H1 (cell line): ENCODE results near the gene PDE4B. TPM values are rescaled to one million over a fixed set of nuclear protein-coding genes. Genes with fewer than 3 reads are reported as not detected.

Source experiments
- CTCF ChIA-PET: fragments of 300-600 bp; sonication (Branson Sonifier 250); formaldehyde crosslinking; loops from one replicate; lab custom pipeline; 2021; ENCODE audit not compliant: partially characterized antibody; lab: Charles Lee
- POLR2A ChIA-PET: fragments of 300-600 bp; sonication (Branson Sonifier 250); formaldehyde crosslinking; loops from one replicate; lab custom pipeline; 2021; ENCODE audit warnings: inconsistent platforms; ENCODE audit not compliant: partially characterized antibody; lab: Charles Lee
- DNase-seq, 2 experiments: peaks; one replicate each; pipeline versions ENCODE4 v3.0.0 to v3.0.0-alpha.2; 2010 to 2022; ENCODE audit warnings: low spot score in 2 of 2, low read depth in 1 of 2, mixed read lengths in 1 of 2
- FAIRE-seq: peaks from 2 replicates; lab custom pipeline; 2011; peaks lifted over from hg19 to GRCh38; lab: Jason Lieb, UNC
- H2AFZ ChIP-seq: 2 replicates; pipeline ENCODE4 v1.8.1; 2012; ENCODE audit warnings: low read length, inconsistent platforms
- H2AK5ac ChIP-seq: 2 replicates; pipeline ENCODE4 v1.6.1; 2013; ENCODE audit warnings: low read depth, low read length
- H2BK120ac ChIP-seq: replicated peaks from 2 replicates; pipeline ENCODE3; 2013; ENCODE audit warnings: low read depth, low read length, inconsistent platforms
- H2BK12ac ChIP-seq: 2 replicates; pipeline ENCODE4 v1.6.1; 2013; ENCODE audit warnings: low read depth, low read length
- H2BK15ac ChIP-seq: 2 replicates; pipeline ENCODE4 v1.6.1; 2013; ENCODE audit warnings: low read length
- H2BK20ac ChIP-seq: 2 replicates; pipeline ENCODE4 v1.6.1; 2013; ENCODE audit warnings: low read length
- H2BK5ac ChIP-seq: 2 replicates; pipeline ENCODE4 v1.6.1; 2013; ENCODE audit warnings: low read depth, low read length
- H3K14ac ChIP-seq: 2 replicates; pipeline ENCODE4 v1.6.1; 2013; ENCODE audit warnings: inconsistent platforms; ENCODE audit not compliant: insufficient read length
- H3K18ac ChIP-seq: 2 replicates; pipeline ENCODE4 v1.6.1; 2013; ENCODE audit warnings: low read length; ENCODE audit errors: extremely low read depth
- H3K23ac ChIP-seq: 2 replicates; pipeline ENCODE4 v1.6.1; 2013; ENCODE audit warnings: inconsistent platforms; ENCODE audit not compliant: insufficient read length
- H3K23me2 ChIP-seq: 2 replicates; pipeline ENCODE4 v1.6.1; 2013; ENCODE audit warnings: low read depth, low read length
- H3K27ac ChIP-seq: 2 replicates; pipeline ENCODE4 v1.6.1; 2011; ENCODE audit warnings: low read depth, low read length, inconsistent platforms
- H3K27me3 ChIP-seq, 4 experiments: replicated peaks in 1 of 4; 1 replicate in 1 of 4; 2 replicates in 3 of 4; pipeline versions ENCODE4 v1.6.1 to v1.8.1; 2011 to 2013; ENCODE audit warnings: low read length in 3 of 4, mild to moderate bottlenecking in 3 of 4, inconsistent platforms in 2 of 4, mixed read lengths in 2 of 4, moderate library complexity in 1 of 4; ENCODE audit not compliant: control insufficient read depth in 3 of 4, insufficient read depth in 3 of 4; ENCODE audit errors: extremely low read depth in 1 of 4
- H3K36me3 ChIP-seq, 4 experiments: 2 replicates each; pipeline versions ENCODE4 v1.6.1 to v1.8.1; 2011 to 2013; ENCODE audit warnings: mild to moderate bottlenecking in 4 of 4, low read length in 3 of 4, moderate library complexity in 2 of 4, control low read depth in 1 of 4, inconsistent platforms in 1 of 4; ENCODE audit not compliant: insufficient read depth in 4 of 4, control insufficient read depth in 2 of 4
- H3K4ac ChIP-seq: replicated peaks from 2 replicates; pipeline ENCODE3; 2013; ENCODE audit warnings: low read length, low read depth, mixed read lengths, inconsistent platforms; ENCODE audit not compliant: insufficient read length
- H3K4me1 ChIP-seq, 4 experiments: replicated peaks in 1 of 4; 1 replicate in 1 of 4; 2 replicates in 3 of 4; pipeline versions ENCODE4 v1.6.1 to v1.8.1; 2011 to 2013; ENCODE audit warnings: low read length in 3 of 4, inconsistent platforms in 2 of 4, mixed read lengths in 1 of 4; ENCODE audit not compliant: insufficient read depth in 4 of 4, control insufficient read depth in 3 of 4
- H3K4me2 ChIP-seq, 2 experiments: 2 replicates each; pipeline versions ENCODE4 v1.6.1 to v1.8.1; 2011 to 2013; ENCODE audit warnings: low read depth in 2 of 2, low read length in 2 of 2, control low read depth in 1 of 2, inconsistent platforms in 1 of 2, mild to moderate bottlenecking in 1 of 2; ENCODE audit not compliant: insufficient read depth in 1 of 2
- H3K4me3 ChIP-seq, 4 experiments: fragments of 200-600, 300-600 bp in 1 of 4; sonication (generic), shearing (Covaris generic), sonication (Bioruptor Twin) in 1 of 4; 2 replicates each; pipeline versions ENCODE4 v1.5.1 to v1.8.1; 2011 to 2016; ENCODE audit warnings: low read length in 4 of 4, low read depth in 3 of 4, control low read depth in 2 of 4, inconsistent platforms in 2 of 4, mild to moderate bottlenecking in 2 of 4, mixed read lengths in 1 of 4, moderate library complexity in 1 of 4; ENCODE audit not compliant: insufficient read depth in 2 of 4; ENCODE audit errors: extremely low read depth in 1 of 4
- H3K56ac ChIP-seq: replicated peaks from 2 replicates; pipeline ENCODE3; 2013; ENCODE audit warnings: low read depth, mild to moderate bottlenecking, mixed read lengths, low read length, inconsistent platforms; ENCODE audit not compliant: insufficient read length
- H3K79me1 ChIP-seq: 2 replicates; pipeline ENCODE4 v1.6.1; 2013; ENCODE audit warnings: low read depth, low read length, control low read depth
- H3K79me2 ChIP-seq, 2 experiments: 2 replicates each; pipeline versions ENCODE4 v1.6.1 to v1.8.1; 2012 to 2013; ENCODE audit warnings: low read length in 2 of 2, mild to moderate bottlenecking in 2 of 2, inconsistent platforms in 1 of 2; ENCODE audit not compliant: insufficient read depth in 2 of 2, control insufficient read depth in 1 of 2
- H3K9ac ChIP-seq, 4 experiments: replicated peaks in 1 of 4; 1 replicate in 1 of 4; 2 replicates in 3 of 4; pipeline versions ENCODE4 v1.6.1 to v1.8.1; 2011 to 2013; ENCODE audit warnings: low read depth in 3 of 4, low read length in 3 of 4, control low read depth in 2 of 4, mild to moderate bottlenecking in 2 of 4, moderate library complexity in 2 of 4, inconsistent platforms in 1 of 4; ENCODE audit errors: extremely low read depth in 1 of 4
- H3K9me3 ChIP-seq, 2 experiments: 2 replicates each; pipeline versions ENCODE4 v1.6.1 to v1.8.1; 2012 to 2013; ENCODE audit warnings: mild to moderate bottlenecking in 2 of 2, moderate library complexity in 2 of 2, control low read depth in 1 of 2, inconsistent platforms in 1 of 2, low read depth in 1 of 2, low read length in 1 of 2, mixed read lengths in 1 of 2; ENCODE audit not compliant: insufficient read depth in 2 of 2
- H4K20me1 ChIP-seq, 2 experiments: replicated peaks in 1 of 2; 2 replicates each; pipeline versions ENCODE3 to v1.8.1; 2011 to 2013; ENCODE audit warnings: inconsistent platforms in 2 of 2, low read length in 2 of 2, mild to moderate bottlenecking in 1 of 2; ENCODE audit not compliant: insufficient read depth in 2 of 2, control insufficient read depth in 1 of 2
- H4K5ac ChIP-seq: 2 replicates; pipeline ENCODE4 v1.6.1; 2013; ENCODE audit warnings: low read length, low read depth, mixed read lengths, inconsistent platforms; ENCODE audit not compliant: insufficient read length
- H4K8ac ChIP-seq: 2 replicates; pipeline ENCODE4 v1.8.0; 2013; ENCODE audit warnings: mild to moderate bottlenecking, moderate library complexity, low read length, inconsistent platforms; ENCODE audit not compliant: insufficient read depth; ENCODE audit errors: extremely low read depth
- H4K91ac ChIP-seq: replicated peaks from 2 replicates; pipeline ENCODE3; 2013; ENCODE audit warnings: low read length, mixed read lengths, inconsistent platforms; ENCODE audit not compliant: insufficient read length
- CBX5 ChIP-seq: fragments of 300-800, 300-1000 bp; sonication (generic); IDR thresholded peaks from 2 replicates; pipeline ENCODE4 v1.7.1; 2016; ENCODE audit warnings: antibody characterized with exemption, low read length, low read depth
- FOSL1 ChIP-seq: IDR thresholded peaks from 2 replicates; pipeline ENCODE4 v1.6.1; 2011; ENCODE audit warnings: mild to moderate bottlenecking, low read depth, low read length, moderate library complexity; ENCODE audit not compliant: insufficient read depth
- GABPA ChIP-seq: IDR thresholded peaks from 2 replicates; pipeline ENCODE4 v1.6.1; 2011; ENCODE audit warnings: mild to moderate bottlenecking, low read length, moderate library complexity, borderline replicate concordance; ENCODE audit not compliant: insufficient read depth
- JUN ChIP-seq: IDR thresholded peaks from 2 replicates; pipeline ENCODE4 v1.6.1; 2011; ENCODE audit warnings: low read depth, mild to moderate bottlenecking, improper control_type of control experiment, low read length
- KDM4A ChIP-seq: IDR thresholded peaks from one replicate; pipeline ENCODE4 v1.7.1; 2012; ENCODE audit warnings: low read depth, mild to moderate bottlenecking, moderate library complexity, low read length, inconsistent platforms; ENCODE audit not compliant: severe bottlenecking
- MAX ChIP-seq: IDR thresholded peaks from 2 replicates; pipeline ENCODE4 v1.6.1; 2012; ENCODE audit warnings: inconsistent platforms
- NRF1 ChIP-seq: IDR thresholded peaks from 2 replicates; pipeline ENCODE4 v1.6.1; 2011; ENCODE audit warnings: mild to moderate bottlenecking, low read depth, low read length, improper control_type of control experiment
- RBBP5 ChIP-seq: IDR thresholded peaks from 2 replicates; pipeline ENCODE4 v1.7.1; 2012; ENCODE audit warnings: low read depth, mild to moderate bottlenecking, inconsistent platforms, low read length, moderate library complexity, borderline replicate concordance
- RFX5 ChIP-seq: IDR thresholded peaks from 2 replicates; pipeline ENCODE4 v1.6.1; 2011; ENCODE audit warnings: low read depth, low read length, improper control_type of control experiment, borderline replicate concordance
- RNF2 ChIP-seq: fragments of 200-900, 300-1000 bp; sonication (generic); IDR thresholded peaks from 2 replicates; pipeline ENCODE4 v1.7.1; 2016; ENCODE audit warnings: borderline replicate concordance, low read depth, mild to moderate bottlenecking, antibody characterized with exemption, low read length; ENCODE audit not compliant: poor library complexity, severe bottlenecking; ENCODE audit errors: missing control alignments
- SAP30 ChIP-seq: fragments of 300-600 bp; sonication (generic); IDR thresholded peaks from 2 replicates; pipeline ENCODE4 v1.7.1; 2012; ENCODE audit warnings: low read length, moderate library complexity, mild to moderate bottlenecking, inconsistent platforms; ENCODE audit not compliant: insufficient read depth, insufficient replicate concordance
- TEAD4 ChIP-seq: IDR thresholded peaks from 2 replicates; pipeline ENCODE4 v1.6.1; 2012; ENCODE audit warnings: low read depth, low read length, inconsistent platforms, mixed read lengths
- YY1 ChIP-seq: IDR thresholded peaks from 2 replicates; pipeline ENCODE4 v1.6.1; 2011; ENCODE audit warnings: low read depth, mild to moderate bottlenecking, low read length
- ZNF274 ChIP-seq: IDR thresholded peaks from 2 replicates; pipeline ENCODE4 v1.7.0; 2012; ENCODE audit warnings: low read length, borderline replicate concordance; ENCODE audit errors: extremely low read depth
- WGBS, 2 experiments: shearing (Covaris generic) in 1 of 2; methylation state at CpG; one replicate each; pipeline versions ENCODE4 v1.1.6 to v1.1.7; 2013 to 2015; ENCODE audit warnings: low lambda C conversion rate in 2 of 2, mixed read lengths in 2 of 2, inconsistent platforms in 1 of 2, low coverage in 1 of 2, missing lambda C conversion rate in 1 of 2; ENCODE audit not compliant: insufficient replicate concordance in 2 of 2, insufficient coverage in 1 of 2, insufficient read length in 1 of 2; ENCODE audit errors: extremely low coverage in 1 of 2, missing lambda C conversion rate in 1 of 2; 5-methylcytosine and 5-hydroxymethylcytosine counted together
- polyA plus RNA-seq, 7 experiments: library from polyadenylated mRNA; depleted of rRNA in 3 of 7; stranded (reverse) in 5 of 7; unstranded in 2 of 7; fragments of >200 nt in 5 of 7; fragments of 200-250 nt in 2 of 7; gene quantifications; 1 replicate in 5 of 7; 2 replicates in 1 of 7; 4 replicates in 1 of 7; pipeline versions ENCODE4 v1.2.1 to v1.2.3, GENCODE V29; 2011 to 2013; ENCODE audit warnings: missing spikeins in 2 of 7, mixed read lengths in 2 of 7
- total RNA-seq: library from RNA; stranded (reverse); fragmentation: NEBNext Ultra II Directional; extraction: Animal tissue kit (Norgen Biotek cat#: 25700); gene quantifications from 2 replicates; pipeline ENCODE4 v1.2.1, GENCODE V29; 2021

PDE4B gene
- total and polyA plus RNA-seq, 2 of the 8 experiments (the other 6 are each of a cell fraction or from before 2014, with no cell fraction given) = 5.0 to 15.1 TPM

GRCh38 chr1:66220477-66220876, 427.8 kb downstream of the PDE4B start:
- Histone ChIP-seq H3K4me1 (no peaks in the 10 kb centered on the region), H3K27me3 (peaks cover 0 to 1% (median 0%) of the 10 kb centered on the region in 4 experiments; a peak in 1 of 7 replicates), H2BK12ac (no peak overlapping the region), H2BK120ac (no peak overlapping the region), H4K8ac (no peak overlapping the region), H3K4me3 (no peak overlapping the region), H3K36me3 (no peaks in the 10 kb centered on the region), H3K23ac (no peak overlapping the region), H3K23me2 (no peaks in the 10 kb centered on the region), H3K79me1 (no peaks in the 10 kb centered on the region), H2AFZ (no peak overlapping the region), H4K5ac (no peak overlapping the region), H2AK5ac (no peak overlapping the region), H2BK15ac (no peak overlapping the region), H4K91ac (no peak overlapping the region), H4K20me1 (no peaks in the 10 kb centered on the region), H3K18ac (no peak overlapping the region), H3K56ac (no peak overlapping the region), H3K27ac (no peak overlapping the region), H3K79me2 (no peaks in the 10 kb centered on the region), H2BK20ac (no peak overlapping the region), H2BK5ac (no peak overlapping the region), H3K4ac (no peak overlapping the region), H3K14ac (no peak overlapping the region), H3K4me2 (no peak overlapping the region), H3K9ac (no peak overlapping the region), H3K9me3 (no peaks in the 10 kb centered on the region)
- no peak for FAIRE-seq
- ChIA-PET CTCF (no interaction called here), POLR2A (no interaction called here)
- no peak for DNase-seq
- 37% methylated on average over 1 of the region's 1 CpG; no CpG with 5 or more reads in 1 of the 2 experiments for WGBS, 2 experiments
- no peak for TF ChIP-seq RBBP5
- TF ChIP-seq ZNF274 = no peak
- no peak for TF ChIP-seq CBX5
- no peak for TF ChIP-seq GABPA
- no peak for TF ChIP-seq NRF1
- TF ChIP-seq RFX5 = no peak
- TF ChIP-seq YY1 = no peak
- TF ChIP-seq MAX = no peak
- no peak for TF ChIP-seq KDM4A
- TF ChIP-seq JUN = no peak
- TF ChIP-seq SAP30 = no peak
- TF ChIP-seq FOSL1 = no peak
- no peak for TF ChIP-seq TEAD4
- TF ChIP-seq RNF2 = no peak
